Measurements from ENCODE around the gene EPHA4.

GRCh38 chr2:221426929-221427328 lies 145.2 kb downstream of the EPHA4 start:
- TF ChIP-seq EZH2 (IDR thresholded peaks at IDR 0.05; ENCODE audit: insufficient read depth, low read length) (no peak), CTCF (IDR thresholded peaks at IDR 0.05; ENCODE audit: insufficient read depth, low read depth, low read length) (no peak)
